Measurements from ENCODE around the gene NHLH1.

NHLH1 gene

DNA sequence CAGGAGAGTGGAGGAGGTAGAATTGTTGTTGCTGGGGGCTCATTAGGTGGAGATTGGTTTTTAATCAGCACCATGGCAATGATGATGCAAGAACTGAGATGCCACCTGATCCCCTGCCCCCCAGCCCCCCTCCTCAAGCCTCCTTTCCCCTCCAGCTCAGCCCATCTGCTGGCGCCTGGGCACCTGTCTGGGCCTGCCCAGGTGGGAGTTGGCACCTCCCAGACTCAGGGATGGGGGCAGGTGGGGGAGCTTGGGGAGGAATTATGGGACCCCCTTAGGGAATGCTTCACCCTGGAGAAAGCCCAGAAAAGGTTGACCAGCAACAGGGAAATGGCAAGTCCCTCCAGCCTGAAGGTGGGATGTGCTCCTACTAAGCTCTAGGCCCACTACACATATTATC, 1.5 kb upstream of the NHLH1 start:
- Histone ChIP-seq H3K9me3 (ENCODE audit: control insufficient read depth in 1 of 2, low read length in 2 of 2) (no peaks in the 10 kb centered on the region), H3K36me3 (ENCODE audit: control insufficient read depth in 1 of 2, insufficient read depth in 2 of 2, low read length in 2 of 2) (peaks cover 0 to 7% of the 10 kb centered on the region in 2 donors), H3K9ac (ENCODE audit: low read depth in 1 of 2, low read length in 2 of 2) (no peak overlapping the region), H3K27me3 (ENCODE audit: control insufficient read depth in 1 of 2, insufficient read depth in 2 of 2, low read length in 2 of 2) (no peaks in the 10 kb centered on the region), H3K4me3 (ENCODE audit: low read depth in 1 of 2, low read length in 2 of 2) (no peak overlapping the region), H3K27ac (ENCODE audit: low read depth, low read length) (no peak overlapping the region), H3K4me1 (ENCODE audit: control insufficient read depth in 1 of 2, insufficient read depth in 2 of 2, low read length in 2 of 2) (no peaks in the 10 kb centered on the region)

- Histone ChIP-seq H3K27ac (ENCODE audit: low read depth, low read length) (no peak overlapping the region), H3K9me3 (ENCODE audit: control insufficient read depth in 1 of 2, low read length in 2 of 2) (no peaks in the 10 kb centered on the region), H3K4me3 (ENCODE audit: low read depth in 1 of 2, low read length in 2 of 2) (no peak overlapping the region), H3K9ac (ENCODE audit: low read depth in 1 of 2, low read length in 2 of 2) (no peak overlapping the region), H3K36me3 (ENCODE audit: control insufficient read depth in 1 of 2, insufficient read depth in 2 of 2, low read length in 2 of 2) (no peaks in the 10 kb centered on the region), H3K4me1 (ENCODE audit: control insufficient read depth in 1 of 2, insufficient read depth in 2 of 2, low read length in 2 of 2) (no peaks in the 10 kb centered on the region), H3K27me3 (ENCODE audit: control insufficient read depth in 1 of 2, insufficient read depth in 2 of 2, low read length in 2 of 2) (no peaks in the 10 kb centered on the region)
These were observed 637 bp downstream of the NHLH1 start for GRCh38 chr1:160367516-160367900.

DNA sequence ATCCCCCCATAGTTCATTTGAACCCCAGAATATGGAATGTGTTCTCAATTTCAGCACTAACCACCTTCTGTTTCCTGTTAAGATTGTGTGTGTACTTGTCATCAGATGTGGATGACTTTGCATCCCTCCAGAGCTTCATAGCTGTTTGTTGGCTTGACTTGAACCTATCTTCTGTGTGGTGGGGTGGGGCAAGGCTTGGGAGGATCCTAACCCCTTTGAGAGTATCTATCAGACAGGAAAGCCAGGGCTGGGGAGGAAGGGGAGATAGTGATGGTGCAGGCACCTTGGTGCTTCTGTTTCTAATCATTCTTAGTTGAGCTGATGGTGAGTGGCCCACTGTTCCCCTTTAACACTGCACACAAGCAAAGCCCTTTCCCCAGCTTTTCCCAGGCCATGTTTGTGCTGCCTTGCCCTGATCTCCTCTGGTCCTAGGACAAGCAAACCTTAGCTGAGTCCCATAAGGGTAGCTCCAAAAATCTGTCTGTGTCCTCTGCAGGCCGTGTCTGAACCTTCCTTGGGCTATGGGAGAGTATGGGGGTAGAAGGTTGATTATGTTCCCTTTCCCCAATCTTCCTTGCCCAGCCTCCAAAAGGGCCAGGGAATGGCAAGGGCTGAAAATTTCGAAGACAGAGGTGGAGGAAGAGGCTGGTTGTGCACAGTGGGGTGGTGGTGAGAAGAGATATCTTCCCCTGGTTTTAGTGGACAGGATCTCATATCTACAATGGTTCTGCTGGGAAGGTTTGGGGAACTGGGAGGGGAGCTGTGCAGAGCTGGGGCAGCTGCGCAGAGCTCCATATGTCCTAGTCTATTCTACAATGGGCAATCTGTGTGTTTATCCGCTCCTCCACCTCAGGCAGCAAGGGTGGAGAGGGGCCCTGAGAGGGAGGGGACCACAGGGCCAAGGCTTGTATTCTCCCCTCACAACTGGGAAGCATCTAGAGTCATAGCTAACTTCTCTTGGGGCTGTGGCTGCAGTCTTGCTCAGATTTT, 1.4 kb downstream of the NHLH1 start:
- Histone ChIP-seq H3K4me3 (ENCODE audit: low read depth in 1 of 2, low read length in 2 of 2) (no peak overlapping the region), H3K27ac (ENCODE audit: low read depth, low read length) (no peak overlapping the region), H3K4me1 (ENCODE audit: control insufficient read depth in 1 of 2, insufficient read depth in 2 of 2, low read length in 2 of 2) (no peaks in the 10 kb centered on the region), H3K9ac (ENCODE audit: low read depth in 1 of 2, low read length in 2 of 2) (no peak overlapping the region), H3K27me3 (ENCODE audit: control insufficient read depth in 1 of 2, insufficient read depth in 2 of 2, low read length in 2 of 2) (no peaks in the 10 kb centered on the region), H3K9me3 (ENCODE audit: control insufficient read depth in 1 of 2, low read length in 2 of 2) (no peaks in the 10 kb centered on the region), H3K36me3 (ENCODE audit: control insufficient read depth in 1 of 2, insufficient read depth in 2 of 2, low read length in 2 of 2) (no peaks in the 10 kb centered on the region)

DNA sequence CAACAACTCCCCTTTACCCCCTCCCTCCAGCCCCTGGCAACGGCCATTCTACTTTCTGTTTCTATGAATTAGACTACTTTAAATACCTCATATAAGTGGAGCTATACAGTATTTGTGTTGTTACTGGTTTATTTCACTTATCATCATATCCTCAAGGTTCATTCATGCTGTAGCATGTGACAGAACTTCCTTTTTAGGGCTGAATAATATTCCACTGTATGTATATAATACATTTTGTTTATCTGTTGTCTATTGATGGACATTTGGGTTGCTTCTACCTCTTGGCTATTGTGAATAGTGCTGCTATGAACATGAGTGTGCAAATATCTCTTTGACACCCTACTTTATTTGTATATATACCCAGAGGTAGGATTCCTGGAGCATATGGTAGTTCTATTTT, 2.2 kb downstream of the NHLH1 start:
- no peaks in the 10 kb centered on the region for H3K4me1 ChIP-seq (ENCODE audit: control insufficient read depth in 1 of 2, insufficient read depth in 2 of 2, low read length in 2 of 2)
- no peaks in the 10 kb centered on the region for H3K9me3 ChIP-seq (ENCODE audit: control insufficient read depth in 1 of 2, low read length in 2 of 2)
- no peak overlapping the region for H3K27ac ChIP-seq (ENCODE audit: low read depth, low read length)
- no peak overlapping the region for H3K9ac ChIP-seq (ENCODE audit: low read depth in 1 of 2, low read length in 2 of 2)
- no peaks in the 10 kb centered on the region for H3K27me3 ChIP-seq (ENCODE audit: control insufficient read depth in 1 of 2, insufficient read depth in 2 of 2, low read length in 2 of 2)
- H3K36me3 ChIP-seq (ENCODE audit: control insufficient read depth in 1 of 2, insufficient read depth in 2 of 2, low read length in 2 of 2): no peaks in the 10 kb centered on the region
- H3K4me3 ChIP-seq (ENCODE audit: low read depth in 1 of 2, low read length in 2 of 2): no peak overlapping the region

DNA sequence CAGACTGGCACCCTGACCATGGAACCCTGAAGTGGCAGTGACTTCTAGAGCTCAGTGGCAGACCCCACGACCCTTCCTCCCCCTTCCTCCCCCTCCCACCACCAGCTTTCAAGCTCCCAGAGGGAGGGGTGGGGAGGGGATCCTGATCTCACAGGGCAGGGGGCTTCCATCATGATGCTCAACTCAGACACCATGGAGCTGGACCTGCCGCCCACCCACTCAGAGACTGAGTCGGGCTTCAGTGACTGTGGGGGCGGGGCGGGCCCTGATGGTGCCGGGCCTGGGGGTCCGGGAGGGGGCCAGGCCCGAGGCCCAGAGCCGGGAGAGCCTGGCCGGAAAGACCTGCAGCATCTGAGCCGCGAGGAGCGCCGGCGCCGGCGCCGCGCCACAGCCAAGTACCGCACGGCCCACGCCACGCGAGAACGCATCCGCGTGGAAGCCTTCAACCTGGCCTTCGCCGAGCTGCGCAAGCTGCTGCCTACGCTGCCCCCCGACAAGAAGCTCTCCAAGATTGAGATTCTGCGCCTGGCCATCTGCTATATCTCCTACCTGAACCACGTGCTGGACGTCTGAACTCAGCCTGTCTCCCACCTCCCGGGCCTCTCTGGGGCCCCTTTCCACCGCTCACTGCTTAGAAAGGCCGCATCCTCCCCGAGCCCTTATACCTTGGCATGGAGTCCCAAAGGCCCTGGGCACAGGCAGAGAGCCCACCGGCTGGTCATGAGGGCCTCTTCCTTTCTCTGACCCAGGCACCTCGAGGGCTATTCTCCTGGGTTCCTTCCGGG, 3.9 kb downstream of the NHLH1 start:
- Histone ChIP-seq H3K4me3 (ENCODE audit: low read depth in 1 of 2, low read length in 2 of 2) (no peak overlapping the region), H3K9ac (ENCODE audit: low read depth in 1 of 2, low read length in 2 of 2) (no peak overlapping the region), H3K9me3 (ENCODE audit: control insufficient read depth in 1 of 2, low read length in 2 of 2) (no peaks in the 10 kb centered on the region), H3K27ac (ENCODE audit: low read depth, low read length) (no peak overlapping the region), H3K36me3 (ENCODE audit: control insufficient read depth in 1 of 2, insufficient read depth in 2 of 2, low read length in 2 of 2) (no peaks in the 10 kb centered on the region), H3K27me3 (ENCODE audit: control insufficient read depth in 1 of 2, insufficient read depth in 2 of 2, low read length in 2 of 2) (no peaks in the 10 kb centered on the region), H3K4me1 (ENCODE audit: control insufficient read depth in 1 of 2, insufficient read depth in 2 of 2, low read length in 2 of 2) (peaks cover 1 to 2% of the 10 kb centered on the region in 2 donors)

DNA sequence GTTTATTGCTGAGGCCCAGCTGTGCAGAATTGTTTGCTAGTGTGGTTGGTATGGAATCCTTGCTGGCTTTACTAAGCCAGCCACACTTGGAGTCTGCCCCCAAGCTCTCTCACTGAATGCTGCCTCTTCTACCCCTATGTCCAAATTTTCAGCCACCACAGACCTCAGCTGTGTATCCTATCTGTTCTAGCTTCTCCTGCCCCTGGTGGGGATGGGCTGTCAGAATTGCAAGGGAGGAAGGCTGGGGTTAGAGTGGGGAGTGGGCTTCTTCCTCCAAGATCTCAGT, 4.4 kb downstream of the NHLH1 start:
- no peak overlapping the region for H3K4me3 ChIP-seq (ENCODE audit: low read depth in 1 of 2, low read length in 2 of 2)

DNA sequence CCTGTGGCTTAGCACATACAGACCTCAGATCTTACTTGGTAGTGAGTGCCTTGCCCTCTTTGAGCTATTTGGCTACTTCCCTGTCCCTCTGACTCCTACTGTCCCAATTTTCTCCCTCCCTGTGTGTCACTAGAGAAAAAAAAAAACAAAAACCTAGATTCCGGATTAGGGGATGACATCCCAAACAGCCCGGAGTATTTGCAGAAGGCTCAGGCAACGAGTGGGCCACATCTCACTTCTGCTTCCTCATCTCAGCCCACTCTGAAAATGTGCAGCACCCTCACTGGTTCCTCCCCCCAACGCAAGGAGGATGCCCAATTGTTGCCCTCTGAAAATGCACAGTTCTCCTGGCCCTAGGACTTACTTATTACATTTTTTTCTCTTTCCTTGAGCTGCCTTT, 4.9 kb downstream of the NHLH1 start:
- Histone ChIP-seq H3K4me1 (ENCODE audit: control insufficient read depth in 1 of 2, insufficient read depth in 2 of 2, low read length in 2 of 2) (peaks cover 9 to 11% of the 10 kb centered on the region in 2 donors), H3K36me3 (ENCODE audit: control insufficient read depth in 1 of 2, insufficient read depth in 2 of 2, low read length in 2 of 2) (no peaks in the 10 kb centered on the region), H3K9ac (ENCODE audit: low read depth in 1 of 2, low read length in 2 of 2) (no peak overlapping the region), H3K9me3 (ENCODE audit: control insufficient read depth in 1 of 2, low read length in 2 of 2) (no peaks in the 10 kb centered on the region), H3K27ac (ENCODE audit: low read depth, low read length) (no peak overlapping the region), H3K4me3 (ENCODE audit: low read depth in 1 of 2, low read length in 2 of 2) (no peak overlapping the region), H3K27me3 (ENCODE audit: control insufficient read depth in 1 of 2, insufficient read depth in 2 of 2, low read length in 2 of 2) (no peaks in the 10 kb centered on the region)

More for the DNA sequence above, 4.4 kb downstream of the NHLH1 start:
- Histone ChIP-seq H3K4me1 (ENCODE audit: control insufficient read depth in 1 of 2, insufficient read depth in 2 of 2, low read length in 2 of 2) (peaks cover 7 to 8% of the 10 kb centered on the region in 2 donors), H3K27ac (ENCODE audit: low read depth, low read length) (no peak overlapping the region), H3K9me3 (ENCODE audit: control insufficient read depth in 1 of 2, low read length in 2 of 2) (no peaks in the 10 kb centered on the region), H3K27me3 (ENCODE audit: control insufficient read depth in 1 of 2, insufficient read depth in 2 of 2, low read length in 2 of 2) (no peaks in the 10 kb centered on the region), H3K9ac (ENCODE audit: low read depth in 1 of 2, low read length in 2 of 2) (no peak overlapping the region), H3K36me3 (ENCODE audit: control insufficient read depth in 1 of 2, insufficient read depth in 2 of 2, low read length in 2 of 2) (no peaks in the 10 kb centered on the region)

- no peaks in the 10 kb centered on the region for H3K36me3 ChIP-seq (ENCODE audit: control insufficient read depth in 1 of 2, insufficient read depth in 2 of 2, low read length in 2 of 2)
These were observed 6.8 kb downstream of the NHLH1 start for GRCh38 chr1:160373696-160374095.

GRCh38 chr1:160374306-160375110, 7.6 kb downstream of the NHLH1 start:
- no peaks in the 10 kb centered on the region for H3K9me3 ChIP-seq (ENCODE audit: control insufficient read depth in 1 of 2, low read length in 2 of 2)
- H3K9ac ChIP-seq (ENCODE audit: low read depth in 1 of 2, low read length in 2 of 2): no peak overlapping the region
- H3K27ac ChIP-seq (ENCODE audit: low read depth, low read length): no peak overlapping the region

More at GRCh38 chr1:160373696-160374095, 6.8 kb downstream of the NHLH1 start:
- Histone ChIP-seq H3K4me3 (ENCODE audit: low read depth in 1 of 2, low read length in 2 of 2) (no peak overlapping the region), H3K4me1 (ENCODE audit: control insufficient read depth in 1 of 2, insufficient read depth in 2 of 2, low read length in 2 of 2) (peaks cover 9 to 11% of the 10 kb centered on the region in 2 donors), H3K9ac (ENCODE audit: low read depth in 1 of 2, low read length in 2 of 2) (no peak overlapping the region), H3K9me3 (ENCODE audit: control insufficient read depth in 1 of 2, low read length in 2 of 2) (no peaks in the 10 kb centered on the region), H3K27ac (ENCODE audit: low read depth, low read length) (no peak overlapping the region), H3K27me3 (ENCODE audit: control insufficient read depth in 1 of 2, insufficient read depth in 2 of 2, low read length in 2 of 2) (no peaks in the 10 kb centered on the region)

More at GRCh38 chr1:160374306-160375110, 7.6 kb downstream of the NHLH1 start:
- H3K4me1 ChIP-seq (ENCODE audit: control insufficient read depth in 1 of 2, insufficient read depth in 2 of 2, low read length in 2 of 2): peaks cover 9 to 11% of the 10 kb centered on the region in 2 donors
- H3K4me3 ChIP-seq (ENCODE audit: low read depth in 1 of 2, low read length in 2 of 2): no peak overlapping the region
- H3K27me3 ChIP-seq (ENCODE audit: control insufficient read depth in 1 of 2, insufficient read depth in 2 of 2, low read length in 2 of 2): no peaks in the 10 kb centered on the region
- H3K36me3 ChIP-seq (ENCODE audit: control insufficient read depth in 1 of 2, insufficient read depth in 2 of 2, low read length in 2 of 2): no peaks in the 10 kb centered on the region
